HEK293 (cell line): ENCODE measurements around the gene COL4A1.

ENCODE experiments used
- CTCF ChIA-PET: fragments of 350-600 bp; formaldehyde crosslinking; extraction: SDS; loops from one replicate; lab custom pipeline; 2021; ENCODE audit warnings: antibody characterized with exemption; lab: Yijun Ruan, JAX
- POLR2A ChIA-PET: fragments of 300-600 bp; formaldehyde crosslinking; extraction: SDS; loops from one replicate; lab custom pipeline; 2020; ENCODE audit warnings: antibody characterized with exemption, inconsistent platforms; lab: Yijun Ruan, JAX
- H3K27ac ChIP-seq: fragments of 200-500 bp; sonication (Bioruptor generic); 2 replicates; pipeline ENCODE4 v1.5.1; 2014; ENCODE audit warnings: low read depth, low read length, control low read depth, inconsistent platforms; ENCODE audit errors: extremely low read depth
- H3K36me3 ChIP-seq, 2 experiments: fragments of 200-500 bp in 1 of 2; sonication (Bioruptor generic) in 1 of 2; 1 replicate in 1 of 2; 2 replicates in 1 of 2; pipeline ENCODE4 v1.5.1; 2014 to 2017; ENCODE audit warnings: inconsistent platforms in 2 of 2, low read length in 2 of 2; ENCODE audit not compliant: control insufficient read depth in 2 of 2, insufficient read depth in 1 of 2
- H3K4me1 ChIP-seq: fragments of 200-500 bp; sonication (Bioruptor generic); 2 replicates; pipeline ENCODE4 v1.5.1; 2014; ENCODE audit warnings: mild to moderate bottlenecking, low read length, inconsistent platforms; ENCODE audit not compliant: control insufficient read depth, insufficient read depth
- H3K4me3 ChIP-seq: 2 replicates; pipeline ENCODE4 v1.5.1; 2011; ENCODE audit warnings: low read depth, mild to moderate bottlenecking, control low read depth, low read length, moderate library complexity
- H3K9me3 ChIP-seq: fragments of 200-500 bp; sonication (Bioruptor generic); 2 replicates; pipeline ENCODE4 v1.5.1; 2014; ENCODE audit warnings: low read depth, low read length, inconsistent platforms; ENCODE audit not compliant: control insufficient read depth, insufficient read depth
- BCL11A ChIP-seq: fragments of 450-650 bp; formaldehyde crosslinking; IDR thresholded peaks from 2 replicates; pipeline ENCODE4 v1.5.1; 2016; ENCODE audit warnings: low read depth, missing biosample characterization, missing genetic modification characterization
- BCL11B ChIP-seq: fragments of 450-650 bp; formaldehyde crosslinking; IDR thresholded peaks from 2 replicates; pipeline ENCODE4 v1.5.1; 2016; ENCODE audit warnings: low read depth, missing biosample characterization, missing genetic modification characterization
- GLI2 ChIP-seq: fragments of 450-650 bp; formaldehyde crosslinking; IDR thresholded peaks from 2 replicates; pipeline ENCODE4; 2017; ENCODE audit warnings: missing biosample characterization, missing genetic modification characterization, low read depth, borderline replicate concordance
- IKZF3 ChIP-seq: fragments of 450-650 bp; IDR thresholded peaks from 2 replicates; pipeline ENCODE4 v1.5.0; 2018; ENCODE audit warnings: missing biosample characterization, mild to moderate bottlenecking, missing genetic modification characterization, moderate library complexity
- KLF8 ChIP-seq: fragments of 450-650 bp; formaldehyde crosslinking; IDR thresholded peaks from 2 replicates; pipeline ENCODE4 v1.5.1; 2016; ENCODE audit warnings: missing biosample characterization, missing genetic modification characterization
- OVOL3 ChIP-seq: fragments of 450-650 bp; formaldehyde crosslinking; IDR thresholded peaks from 2 replicates; pipeline ENCODE4 v1.5.1; 2016; ENCODE audit warnings: missing biosample characterization, missing genetic modification characterization
- REPIN1 ChIP-seq: fragments of 450-650 bp; formaldehyde crosslinking; IDR thresholded peaks from 2 replicates; pipeline ENCODE4 v1.5.1; 2017; ENCODE audit warnings: missing biosample characterization, missing genetic modification characterization, low read depth
- SALL2 ChIP-seq: fragments of 450-650 bp; formaldehyde crosslinking; IDR thresholded peaks from 2 replicates; pipeline ENCODE4 v1.5.0; 2017; ENCODE audit warnings: missing biosample characterization, mild to moderate bottlenecking, missing genetic modification characterization, borderline replicate concordance
- SCRT2 ChIP-seq: fragments of 450-650 bp; formaldehyde crosslinking; IDR thresholded peaks from 2 replicates; pipeline ENCODE4 v1.5.1; 2016; ENCODE audit warnings: missing biosample characterization, missing genetic modification characterization
- SETDB1 ChIP-seq: IDR thresholded peaks from one replicate; pipeline ENCODE4 v1.6.1; 2017; ENCODE audit warnings: mild to moderate bottlenecking, low read length, moderate library complexity, mixed read lengths; ENCODE audit not compliant: insufficient read length
- ZEB2 ChIP-seq: fragments of 450-650 bp; formaldehyde crosslinking; IDR thresholded peaks from 2 replicates; pipeline ENCODE4 v1.5.1; 2016; ENCODE audit warnings: missing biosample characterization, missing genetic modification characterization
- ZNF146 ChIP-seq: fragments of 450-650 bp; formaldehyde crosslinking; IDR thresholded peaks from 2 replicates; pipeline ENCODE4 v1.5.1; 2016; ENCODE audit warnings: missing biosample characterization, missing genetic modification characterization
- ZNF174 ChIP-seq: fragments of 450-650 bp; formaldehyde crosslinking; IDR thresholded peaks from 2 replicates; pipeline ENCODE4 v1.5.0; 2017; ENCODE audit warnings: missing biosample characterization, mild to moderate bottlenecking, missing genetic modification characterization
- ZNF202 ChIP-seq: fragments of 450-650 bp; formaldehyde crosslinking; IDR thresholded peaks from 2 replicates; pipeline ENCODE4 v1.5.1; 2016; ENCODE audit warnings: missing biosample characterization, missing genetic modification characterization, borderline replicate concordance
- ZNF211 ChIP-seq: fragments of 450-650 bp; formaldehyde crosslinking; IDR thresholded peaks from 2 replicates; pipeline ENCODE4 v1.5.1; 2016; ENCODE audit warnings: low read depth, missing biosample characterization, missing genetic modification characterization
- ZNF366 ChIP-seq: fragments of 450-650 bp; formaldehyde crosslinking; conservative IDR thresholded peaks from 2 replicates; pipeline ENCODE4 v1.5.1; 2016; ENCODE audit warnings: missing biosample characterization, missing genetic modification characterization
- ZNF391 ChIP-seq: fragments of 450-650 bp; formaldehyde crosslinking; IDR thresholded peaks from 2 replicates; pipeline ENCODE4 v1.5.1; 2016; ENCODE audit warnings: low read depth, missing biosample characterization, missing genetic modification characterization, borderline replicate concordance
- ZNF48 ChIP-seq: fragments of 450-650 bp; formaldehyde crosslinking; IDR thresholded peaks from 2 replicates; pipeline ENCODE4 v1.5.1; 2016; ENCODE audit warnings: missing biosample characterization, missing genetic modification characterization
- ZNF514 ChIP-seq: fragments of 450-650 bp; formaldehyde crosslinking; IDR thresholded peaks from 2 replicates; pipeline ENCODE4 v1.5.1; 2016; ENCODE audit warnings: missing biosample characterization, missing genetic modification characterization
- ZNF560 ChIP-seq: fragments of 450-650 bp; formaldehyde crosslinking; IDR thresholded peaks from 2 replicates; pipeline ENCODE4 v1.5.1; 2017; ENCODE audit warnings: missing biosample characterization, missing genetic modification characterization, borderline replicate concordance
- ZNF600 ChIP-seq: fragments of 450-650 bp; formaldehyde crosslinking; IDR thresholded peaks from 2 replicates; pipeline ENCODE4 v1.5.1; 2016; ENCODE audit warnings: missing biosample characterization, missing genetic modification characterization
- ZNF701 ChIP-seq: fragments of 450-650 bp; formaldehyde crosslinking; IDR thresholded peaks from 2 replicates; pipeline ENCODE4 v1.5.1; 2016; ENCODE audit warnings: missing biosample characterization, missing genetic modification characterization
- ZNF785 ChIP-seq: fragments of 450-650 bp; formaldehyde crosslinking; IDR thresholded peaks from 2 replicates; pipeline ENCODE4 v1.5.1; 2016; ENCODE audit warnings: missing biosample characterization, missing genetic modification characterization
- TF ChIP-seq, protein P1 (sequence below): fragments of 450-650 bp; formaldehyde crosslinking; IDR thresholded peaks from 2 replicates; pipeline ENCODE4; 2016; ENCODE audit warnings: missing biosample characterization, missing genetic modification characterization
- TF ChIP-seq, protein P2 (sequence below): fragments of 450-650 bp; formaldehyde crosslinking; IDR thresholded peaks from 2 replicates; pipeline ENCODE4 v1.5.1; 2016; ENCODE audit warnings: missing biosample characterization, missing genetic modification characterization
- TF ChIP-seq, protein P3 (sequence below): fragments of 450-650 bp; formaldehyde crosslinking; IDR thresholded peaks from 2 replicates; pipeline ENCODE4 v1.5.1; 2016; ENCODE audit warnings: missing biosample characterization, missing genetic modification characterization, low read depth

Gene COL4A1

DNA sequence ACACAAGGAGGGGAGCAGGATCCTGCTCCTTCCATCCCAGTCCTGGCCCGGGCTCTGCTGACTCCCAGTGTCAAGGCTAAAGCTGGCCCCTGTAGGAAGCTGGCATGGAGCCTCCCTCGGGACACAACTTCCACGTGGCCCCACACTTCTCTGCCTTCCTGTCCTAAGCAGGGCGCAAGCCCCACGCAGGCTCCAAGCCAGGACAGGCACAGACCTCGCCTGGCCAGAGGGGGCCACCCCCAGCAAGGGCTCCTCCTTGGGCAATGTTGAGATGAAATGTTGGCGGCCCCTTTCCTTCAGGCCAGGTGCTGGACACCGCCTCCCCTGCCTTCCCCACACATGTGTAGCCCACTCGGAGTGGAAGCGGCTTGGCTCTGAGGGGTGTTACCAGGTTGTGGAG is 66.6 kb downstream of the COL4A1 start:
- POLR2A ChIA-PET, result no interaction called here
- CTCF ChIA-PET, result interaction anchor here (0.6 kb wide), 1 partner anchor 140 kb away, joined by 7 read pairs; no protein-coding TSS in a partner anchor
- Histone ChIP-seq H3K9me3 (no peaks in the 10 kb centered on the region), H3K27ac (no peak overlapping the region), H3K36me3 (no peaks in the 10 kb centered on the region), H3K4me1 (no peaks in the 10 kb centered on the region), H3K4me3 (no peak overlapping the region)
- TF ChIP-seq, protein P1, sequence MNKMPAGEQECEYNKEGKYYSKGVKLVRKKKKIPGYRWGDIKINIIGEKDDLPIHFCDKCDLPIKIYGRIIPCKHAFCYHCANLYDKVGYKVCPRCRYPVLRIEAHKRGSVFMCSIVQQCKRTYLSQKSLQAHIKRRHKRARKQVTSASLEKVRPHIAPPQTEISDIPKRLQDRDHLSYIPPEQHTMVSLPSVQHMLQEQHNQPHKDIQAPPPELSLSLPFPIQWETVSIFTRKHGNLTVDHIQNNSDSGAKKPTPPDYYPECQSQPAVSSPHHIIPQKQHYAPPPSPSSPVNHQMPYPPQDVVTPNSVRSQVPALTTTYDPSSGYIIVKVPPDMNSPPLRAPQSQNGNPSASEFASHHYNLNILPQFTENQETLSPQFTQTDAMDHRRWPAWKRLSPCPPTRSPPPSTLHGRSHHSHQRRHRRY (tag by site-specific recombination), result no peak
- TF ChIP-seq ZNF146, result no peak
- TF ChIP-seq GLI2 (tag by site-specific recombination), result no peak
- no peak for TF ChIP-seq SALL2
- TF ChIP-seq OVOL3, result no peak
- TF ChIP-seq SCRT2 (tag by site-specific recombination), result no peak
- TF ChIP-seq BCL11A (tag by site-specific recombination), result no peak
- TF ChIP-seq ZNF48, result no peak
- TF ChIP-seq, protein P2, sequence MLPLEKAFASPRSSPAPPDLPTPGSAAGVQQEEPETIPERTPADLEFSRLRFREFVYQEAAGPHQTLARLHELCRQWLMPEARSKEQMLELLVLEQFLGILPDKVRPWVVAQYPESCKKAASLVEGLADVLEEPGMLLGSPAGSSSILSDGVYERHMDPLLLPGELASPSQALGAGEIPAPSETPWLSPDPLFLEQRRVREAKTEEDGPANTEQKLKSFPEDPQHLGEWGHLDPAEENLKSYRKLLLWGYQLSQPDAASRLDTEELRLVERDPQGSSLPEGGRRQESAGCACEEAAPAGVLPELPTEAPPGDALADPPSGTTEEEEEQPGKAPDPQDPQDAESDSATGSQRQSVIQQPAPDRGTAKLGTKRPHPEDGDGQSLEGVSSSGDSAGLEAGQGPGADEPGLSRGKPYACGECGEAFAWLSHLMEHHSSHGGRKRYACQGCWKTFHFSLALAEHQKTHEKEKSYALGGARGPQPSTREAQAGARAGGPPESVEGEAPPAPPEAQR (tag by site-specific recombination), result no peak
- TF ChIP-seq ZNF391 (tag by site-specific recombination), result no peak
- TF ChIP-seq ZNF366 (tag by site-specific recombination), result no peak
- TF ChIP-seq IKZF3 (tag by site-specific recombination), result no peak
- no peak for TF ChIP-seq ZNF785 (tag by site-specific recombination)
- no peak for TF ChIP-seq SETDB1

DNA sequence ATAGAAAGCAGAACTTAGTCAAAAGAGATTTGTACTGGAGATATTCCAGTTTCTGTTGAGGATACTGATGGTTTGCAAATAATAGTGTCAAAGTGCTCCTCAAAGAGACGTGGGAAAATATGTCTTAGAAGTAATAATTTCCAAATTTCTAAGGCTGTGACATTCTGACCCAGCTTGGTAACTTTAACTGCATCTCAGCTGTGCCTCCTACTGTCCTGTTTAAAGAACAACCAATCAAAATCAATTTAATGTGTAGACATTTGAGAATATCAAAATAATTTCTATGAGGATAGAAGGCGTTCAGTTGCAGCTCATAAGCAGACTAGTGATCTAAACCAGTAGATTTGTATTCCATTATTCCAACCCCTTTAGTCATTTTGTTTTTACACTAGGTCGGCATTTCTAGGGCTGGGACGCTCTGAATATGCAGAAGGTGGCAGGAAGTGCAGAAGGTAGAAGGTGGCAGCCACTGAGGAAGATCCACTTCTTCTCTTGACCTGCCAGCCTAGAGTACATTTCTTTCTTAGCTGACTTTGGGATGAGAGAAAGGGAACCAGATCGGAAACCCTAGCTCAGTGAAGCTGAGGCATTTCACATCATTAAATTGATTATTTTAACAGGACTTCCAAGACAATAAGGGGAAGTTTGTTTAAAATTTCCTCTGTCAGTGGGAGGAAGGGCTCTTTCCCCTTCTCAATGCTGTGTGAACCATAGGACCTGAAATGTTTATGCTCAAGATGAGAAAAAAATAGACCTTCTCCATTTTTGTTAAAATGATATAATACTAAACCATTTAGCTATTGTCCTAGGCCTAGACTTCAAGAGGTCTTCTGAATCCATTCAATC is 67.5 kb downstream of the COL4A1 start:
- Histone ChIP-seq H3K4me3 (no peak overlapping the region), H3K9me3 (no peaks in the 10 kb centered on the region), H3K27ac (no peak overlapping the region), H3K36me3 (no peaks in the 10 kb centered on the region)
- CTCF ChIA-PET, result interaction anchor here (0.5 to 1.9 kb wide), 6 partner anchors 12 to 1342 kb away, joined by 3 to 5 read pairs (median 4); no protein-coding TSS in a partner anchor
- no peak for TF ChIP-seq ZNF174
- TF ChIP-seq, protein P3, sequence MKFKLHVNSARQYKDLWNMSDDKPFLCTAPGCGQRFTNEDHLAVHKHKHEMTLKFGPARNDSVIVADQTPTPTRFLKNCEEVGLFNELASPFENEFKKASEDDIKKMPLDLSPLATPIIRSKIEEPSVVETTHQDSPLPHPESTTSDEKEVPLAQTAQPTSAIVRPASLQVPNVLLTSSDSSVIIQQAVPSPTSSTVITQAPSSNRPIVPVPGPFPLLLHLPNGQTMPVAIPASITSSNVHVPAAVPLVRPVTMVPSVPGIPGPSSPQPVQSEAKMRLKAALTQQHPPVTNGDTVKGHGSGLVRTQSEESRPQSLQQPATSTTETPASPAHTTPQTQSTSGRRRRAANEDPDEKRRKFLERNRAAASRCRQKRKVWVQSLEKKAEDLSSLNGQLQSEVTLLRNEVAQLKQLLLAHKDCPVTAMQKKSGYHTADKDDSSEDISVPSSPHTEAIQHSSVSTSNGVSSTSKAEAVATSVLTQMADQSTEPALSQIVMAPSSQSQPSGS, result no peak
- no peak for TF ChIP-seq ZNF202 (tag by site-specific recombination)
- TF ChIP-seq ZNF211 (tag by site-specific recombination), result no peak
- TF ChIP-seq BCL11B (tag by site-specific recombination), result no peak
- no peak for TF ChIP-seq ZNF600
- no peak for TF ChIP-seq ZEB2 (tag by site-specific recombination)
- TF ChIP-seq ZNF701 (tag by site-specific recombination), result no peak
- TF ChIP-seq ZNF560 (tag by site-specific recombination), result no peak
- TF ChIP-seq KLF8 (tag by site-specific recombination), result no peak
- no peak for TF ChIP-seq ZNF514 (tag by site-specific recombination)
- no peak for TF ChIP-seq ZNF391 (tag by site-specific recombination)
- TF ChIP-seq REPIN1, result no peak
- TF ChIP-seq, all 188 proteins: peak for 0
- POLR2A ChIA-PET, result no interaction called here
- no peaks in the 10 kb centered on the region for H3K4me1 ChIP-seq
